ENCODE results near the gene CDC123.
"Not testable (repeated sequence)": the region's sequence is repeated elsewhere in the genome, so short reads cannot be mapped to it uniquely, and the experiment has no call there.

Gene CDC123

GRCh38 chr10:12241810-12242529 is 46.0 kb downstream of the CDC123 start:
- Histone ChIP-seq H3K27me3 (ENCODE audit: insufficient read depth, low read depth, severe bottlenecking) (no peaks in the 10 kb centered on the region), H3K9me3 (ENCODE audit: severe bottlenecking) (no peaks in the 10 kb centered on the region), H3K36me3 (peaks cover 13% of the 10 kb centered on the region), H3K27ac (no peak overlapping the region), H3K4me3 (ENCODE audit: low read depth, low read length) (no peak overlapping the region)
- TF ChIP-seq, protein P1, sequence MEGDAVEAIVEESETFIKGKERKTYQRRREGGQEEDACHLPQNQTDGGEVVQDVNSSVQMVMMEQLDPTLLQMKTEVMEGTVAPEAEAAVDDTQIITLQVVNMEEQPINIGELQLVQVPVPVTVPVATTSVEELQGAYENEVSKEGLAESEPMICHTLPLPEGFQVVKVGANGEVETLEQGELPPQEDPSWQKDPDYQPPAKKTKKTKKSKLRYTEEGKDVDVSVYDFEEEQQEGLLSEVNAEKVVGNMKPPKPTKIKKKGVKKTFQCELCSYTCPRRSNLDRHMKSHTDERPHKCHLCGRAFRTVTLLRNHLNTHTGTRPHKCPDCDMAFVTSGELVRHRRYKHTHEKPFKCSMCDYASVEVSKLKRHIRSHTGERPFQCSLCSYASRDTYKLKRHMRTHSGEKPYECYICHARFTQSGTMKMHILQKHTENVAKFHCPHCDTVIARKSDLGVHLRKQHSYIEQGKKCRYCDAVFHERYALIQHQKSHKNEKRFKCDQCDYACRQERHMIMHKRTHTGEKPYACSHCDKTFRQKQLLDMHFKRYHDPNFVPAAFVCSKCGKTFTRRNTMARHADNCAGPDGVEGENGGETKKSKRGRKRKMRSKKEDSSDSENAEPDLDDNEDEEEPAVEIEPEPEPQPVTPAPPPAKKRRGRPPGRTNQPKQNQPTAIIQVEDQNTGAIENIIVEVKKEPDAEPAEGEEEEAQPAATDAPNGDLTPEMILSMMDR (IDR thresholded peaks at IDR 0.05; ENCODE audit: low read depth, low read length): no peak
- DNase-seq: no peak

GRCh38 chr10:12243864-12244620 is 48.1 kb downstream of the CDC123 start:
- Histone ChIP-seq H3K27ac (no peak overlapping the region), H3K27me3 (ENCODE audit: insufficient read depth, low read depth, severe bottlenecking) (no peaks in the 10 kb centered on the region), H3K36me3 (peaks cover 2% of the 10 kb centered on the region), H3K4me3 (ENCODE audit: low read depth, low read length) (no peak overlapping the region), H3K9me3 (ENCODE audit: severe bottlenecking) (no peaks in the 10 kb centered on the region)
- TF ChIP-seq, protein P1 (IDR thresholded peaks at IDR 0.05; ENCODE audit: low read depth, low read length): no peak
- no peak for DNase-seq

DNA sequence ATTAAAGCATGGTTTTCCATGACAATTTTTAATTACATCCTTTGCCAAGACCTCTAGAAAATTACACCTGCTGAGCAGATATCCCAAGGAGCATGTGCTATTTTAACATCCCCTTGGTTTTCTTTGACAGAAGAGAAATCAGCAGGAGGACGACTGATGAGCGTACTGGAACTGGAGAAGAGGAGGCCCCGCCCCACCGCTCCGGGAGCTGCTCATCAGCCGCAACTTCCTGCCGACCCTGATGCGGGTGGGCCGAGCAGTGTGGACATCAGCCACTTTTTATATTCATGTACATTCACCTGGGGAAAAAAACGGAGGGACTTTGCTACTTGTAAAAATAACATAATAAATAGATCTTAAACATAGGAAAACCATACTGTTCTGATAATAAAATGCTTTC is 54.2 kb downstream of the CDC123 start:
- no peak overlapping the region for H3K4me3 ChIP-seq (ENCODE audit: low read depth, low read length)
- no peaks in the 10 kb centered on the region for H3K27me3 ChIP-seq (ENCODE audit: insufficient read depth, low read depth, severe bottlenecking)
- TF ChIP-seq, protein P1 (IDR thresholded peaks at IDR 0.05; ENCODE audit: low read depth, low read length): no peak
- no peaks in the 10 kb centered on the region for H3K9me3 ChIP-seq (ENCODE audit: severe bottlenecking)
- H3K27ac ChIP-seq: no peak overlapping the region
- H3K36me3 ChIP-seq: no peaks in the 10 kb centered on the region; the same call in 1 of the 2 replicates
- no peak for DNase-seq

DNA sequence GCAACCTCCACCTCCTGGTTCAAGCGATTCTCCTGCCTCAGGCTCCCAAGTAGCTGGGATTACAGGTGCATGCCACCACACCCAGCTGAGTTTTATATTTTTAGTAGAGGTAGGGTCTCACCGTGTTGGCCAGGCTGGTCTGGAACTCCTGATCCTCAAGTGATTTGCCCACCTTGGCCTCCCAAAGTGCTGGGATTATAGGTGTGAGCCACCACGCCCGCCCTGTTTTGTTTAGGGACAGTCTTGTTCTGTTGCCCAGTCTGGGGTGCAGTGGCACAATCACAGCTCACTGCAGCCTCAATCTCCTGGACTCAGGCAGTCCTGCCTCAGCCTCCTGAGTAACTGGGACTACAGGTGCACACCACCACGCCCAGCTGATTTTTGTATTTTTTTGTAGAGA is 54.7 kb downstream of the CDC123 start:
- not testable (repeated sequence) for H3K4me3 ChIP-seq (ENCODE audit: low read depth, low read length); H3K27ac ChIP-seq; H3K9me3 ChIP-seq (ENCODE audit: severe bottlenecking); DNase-seq; H3K27me3 ChIP-seq (ENCODE audit: insufficient read depth, low read depth, severe bottlenecking); H3K36me3 ChIP-seq

GRCh38 chr10:12251581-12251980 is 55.6 kb downstream of the CDC123 start:
- Histone ChIP-seq H3K27ac (no peak overlapping the region), H3K9me3 (ENCODE audit: severe bottlenecking) (no peaks in the 10 kb centered on the region), H3K27me3 (ENCODE audit: insufficient read depth, low read depth, severe bottlenecking) (no peaks in the 10 kb centered on the region), H3K36me3 (no peaks in the 10 kb centered on the region), H3K4me3 (ENCODE audit: low read depth, low read length) (no peak overlapping the region)
- DNase-seq: no peak
- TF ChIP-seq, protein P1 (IDR thresholded peaks at IDR 0.05; ENCODE audit: low read depth, low read length): no peak

DNA sequence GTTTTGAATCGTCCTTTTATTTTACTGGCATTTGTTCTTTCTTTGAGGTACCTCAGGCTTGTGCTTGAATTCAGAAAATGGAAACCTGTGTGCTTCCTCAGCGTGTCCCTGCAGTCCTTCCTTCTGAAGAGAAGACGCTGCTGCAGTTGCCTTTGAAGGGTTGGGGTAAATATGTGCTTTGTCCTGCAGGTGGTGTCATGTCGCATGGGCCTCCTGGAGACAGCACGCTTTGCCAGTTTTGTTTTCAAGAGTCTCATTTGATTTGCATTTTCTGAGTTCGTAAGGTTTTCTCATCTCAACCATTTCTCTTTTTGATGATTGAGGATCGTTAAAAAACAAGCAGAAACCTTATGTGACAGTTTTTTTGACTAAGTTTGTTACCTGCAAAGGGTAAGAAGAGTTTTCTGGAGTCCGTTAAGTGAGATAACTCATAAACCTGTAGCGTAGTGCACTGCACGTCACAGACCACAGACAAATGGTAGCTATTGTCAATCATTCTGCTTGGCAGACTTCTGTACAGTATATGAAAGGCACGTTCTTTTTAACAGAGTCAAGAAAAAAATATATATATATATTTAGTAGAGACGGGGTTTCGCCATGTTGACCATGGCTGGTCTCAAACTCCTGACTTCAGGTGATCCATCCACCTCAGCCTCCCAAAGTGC is 57.0 kb downstream of the CDC123 start:
- Histone ChIP-seq H3K27me3 (ENCODE audit: insufficient read depth, low read depth, severe bottlenecking) (no peaks in the 10 kb centered on the region), H3K4me3 (ENCODE audit: low read depth, low read length) (no peak overlapping the region), H3K9me3 (ENCODE audit: severe bottlenecking) (no peaks in the 10 kb centered on the region), H3K27ac (no peak overlapping the region), H3K36me3 (no peaks in the 10 kb centered on the region)
- DNase-seq: peak; percentile 7
- TF ChIP-seq, protein P1 (IDR thresholded peaks at IDR 0.05; ENCODE audit: low read depth, low read length): peak; percentile 25; the same call in 1 of the 2 replicates
